Fibroblast of skin of back (primary cell): ENCODE measurements around the gene MPPED1.

ENCODE experiments used
- DNase-seq: peaks from one replicate; pipeline ENCODE4 v3.0.0-alpha.2; 2013

The MPPED1 gene

DNA sequence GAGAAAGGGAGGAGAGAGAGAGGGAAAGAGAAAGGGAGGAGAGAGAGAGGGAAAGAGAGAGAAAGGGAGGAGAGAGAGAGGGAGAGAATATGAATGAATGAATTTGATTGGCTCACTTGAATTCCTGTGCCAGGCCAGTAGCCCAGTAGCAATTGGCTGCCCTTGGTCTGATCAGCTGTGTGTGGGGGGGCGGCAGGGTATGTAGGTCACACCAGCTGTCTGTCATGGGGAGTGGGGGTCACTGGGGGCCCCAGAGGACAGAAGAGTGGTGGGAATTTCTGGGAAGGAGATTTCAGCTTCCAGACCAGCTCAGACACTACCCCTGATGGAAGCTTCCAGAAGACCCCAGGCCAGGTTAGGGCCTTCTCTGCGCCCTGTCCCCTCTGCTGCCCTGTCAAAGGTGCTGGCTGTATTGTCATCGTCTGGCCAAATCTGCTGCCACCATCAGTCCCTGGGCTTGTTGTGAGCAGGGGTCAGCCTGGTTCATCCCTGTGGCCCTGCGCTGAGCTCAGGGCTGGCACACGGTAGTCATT is 21.1 kb downstream of the MPPED1 start:
- no peak for DNase-seq

GRCh38 chr22:43433451-43434274 is 21.8 kb downstream of the MPPED1 start:
- DNase-seq, result no peak

DNA sequence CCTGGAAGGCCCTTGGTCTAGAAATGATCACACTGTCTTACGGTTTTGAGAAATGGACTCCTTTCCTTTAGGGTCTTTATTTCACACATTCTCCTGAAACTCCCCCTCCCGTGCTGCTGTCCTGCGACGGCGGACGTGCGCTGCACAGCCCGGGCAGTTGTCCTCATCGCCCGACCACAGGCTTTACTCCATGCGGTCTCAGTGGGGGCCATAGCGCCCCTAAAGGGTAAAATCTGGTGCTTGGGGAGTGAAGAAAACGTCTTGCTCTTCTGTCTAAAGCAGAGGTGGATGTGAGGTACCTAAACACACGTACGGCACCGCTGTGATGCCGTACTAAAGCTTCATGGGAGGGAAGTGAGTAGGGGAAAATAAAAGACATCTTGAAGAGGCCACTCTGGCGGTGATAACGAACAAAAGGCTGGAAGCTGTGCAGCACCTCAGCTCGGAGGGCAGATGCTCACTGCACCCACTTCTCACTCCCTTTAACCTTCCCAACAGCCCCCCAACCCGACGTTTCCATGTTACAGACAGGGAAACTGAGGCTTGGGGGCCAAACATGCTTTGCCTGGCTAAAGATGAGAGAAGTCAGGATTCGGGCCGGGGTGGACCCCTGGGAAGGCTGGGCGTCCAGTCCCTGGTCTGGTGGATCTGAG is 22.6 kb downstream of the MPPED1 start:
- no peak for DNase-seq

DNA sequence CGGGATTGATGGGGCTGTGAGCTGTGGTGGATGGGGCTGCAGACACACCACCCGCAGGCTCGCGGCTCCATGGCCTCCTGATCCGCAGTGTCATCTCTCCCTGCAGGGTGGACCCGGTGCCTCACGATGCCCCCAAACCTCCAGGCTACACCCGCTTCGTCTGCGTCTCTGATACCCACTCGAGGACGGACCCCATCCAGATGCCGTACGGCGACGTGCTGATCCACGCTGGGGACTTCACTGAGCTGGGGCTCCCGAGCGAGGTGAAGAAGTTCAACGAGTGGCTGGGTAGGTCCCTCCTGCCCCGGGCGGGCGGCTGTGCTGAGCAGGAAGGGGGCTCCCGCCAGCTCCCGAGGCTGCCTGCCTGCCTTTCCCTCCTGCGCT is 23.1 kb downstream of the MPPED1 start:
- no peak for DNase-seq

GRCh38 chr22:43435851-43436811 is 24.3 kb downstream of the MPPED1 start:
- DNase-seq, result no peak

GRCh38 chr22:43436868-43437267 is 25.1 kb downstream of the MPPED1 start:
- DNase-seq, result no peak

GRCh38 chr22:43437871-43438475 is 26.2 kb downstream of the MPPED1 start:
- DNase-seq, result no peak

DNA sequence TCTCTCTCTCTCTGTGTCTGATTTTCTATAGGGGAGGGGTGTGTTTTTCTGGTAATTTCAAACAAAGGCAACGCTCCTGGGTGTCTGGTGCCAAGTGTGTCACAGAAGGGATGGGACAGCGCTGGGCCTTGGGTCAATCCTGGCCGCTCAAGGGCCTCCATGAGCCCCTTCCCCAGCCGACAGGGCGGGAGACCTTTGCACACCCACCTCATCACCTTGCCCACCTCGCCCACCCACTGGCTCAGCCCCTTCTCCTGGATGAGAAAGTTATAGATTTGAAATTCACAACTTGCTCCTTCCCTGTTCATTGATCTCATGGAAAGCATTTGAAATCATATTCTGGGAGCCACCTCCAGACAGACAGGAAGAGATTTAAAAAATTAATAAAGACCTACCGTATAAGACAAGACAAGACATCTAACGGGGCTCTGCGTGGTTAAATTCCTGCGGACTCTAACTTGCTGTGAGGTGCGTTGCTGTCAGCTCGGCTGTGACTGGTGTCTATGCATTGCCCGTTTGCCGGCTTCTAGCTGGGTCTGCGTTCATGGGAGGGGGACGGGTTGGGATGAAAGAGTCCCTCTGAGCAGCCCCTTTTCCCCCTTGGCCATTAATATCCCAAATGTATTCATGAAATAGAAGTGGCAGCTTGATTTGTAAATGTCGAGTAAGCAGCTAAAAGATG is 27.0 kb downstream of the MPPED1 start:
- no peak for DNase-seq

DNA sequence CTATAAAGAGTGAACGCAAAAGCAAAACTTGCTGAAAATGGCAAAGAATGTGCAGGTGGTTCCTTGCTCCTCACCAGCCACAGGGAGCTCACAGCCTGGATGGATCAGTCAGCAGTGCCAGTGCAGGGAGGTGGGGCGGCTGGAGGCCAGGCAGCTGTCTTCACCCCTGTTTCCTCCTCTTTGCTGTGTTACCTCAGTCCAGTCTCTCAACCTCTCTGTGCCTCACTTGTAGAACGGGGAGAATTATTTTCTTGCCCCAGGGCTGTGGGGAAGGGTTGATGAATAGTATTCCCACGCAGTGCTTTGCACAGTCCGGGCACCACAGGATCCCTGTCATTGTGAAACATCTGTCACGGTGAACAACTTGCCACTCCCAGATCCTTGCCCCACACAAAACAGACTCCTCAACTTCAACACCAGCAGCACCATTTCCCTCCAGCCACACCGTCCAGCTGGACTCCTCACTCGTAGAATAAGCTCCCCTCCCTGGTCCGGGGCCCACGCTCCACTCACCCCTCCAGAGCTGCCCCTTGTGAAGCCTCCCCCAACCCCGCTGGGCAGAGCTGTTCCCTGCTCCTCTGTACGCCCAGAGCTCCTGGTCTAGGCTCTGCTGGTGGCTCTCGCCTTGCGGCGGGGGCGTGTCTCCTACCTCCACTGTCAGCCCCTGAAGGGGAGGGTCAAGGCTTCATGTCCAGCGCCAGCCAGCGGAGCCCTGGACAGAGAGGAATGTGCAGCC is 27.7 kb downstream of the MPPED1 start:
- DNase-seq, result no peak

DNA sequence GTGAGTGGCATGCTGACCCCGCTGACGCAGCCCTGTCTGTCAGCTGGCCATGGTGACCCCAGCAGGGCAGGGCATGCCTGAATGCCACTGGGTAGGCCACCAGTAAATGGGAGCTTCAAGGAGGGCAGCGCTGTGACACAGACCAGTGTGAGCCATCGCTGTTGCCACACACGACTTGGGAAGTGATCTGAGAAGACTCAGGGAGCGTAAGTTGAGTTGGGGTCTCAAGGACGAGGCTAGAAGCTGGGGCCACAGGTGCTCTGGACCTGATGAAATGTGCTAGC is 28.2 kb downstream of the MPPED1 start:
- DNase-seq, result no peak

DNA sequence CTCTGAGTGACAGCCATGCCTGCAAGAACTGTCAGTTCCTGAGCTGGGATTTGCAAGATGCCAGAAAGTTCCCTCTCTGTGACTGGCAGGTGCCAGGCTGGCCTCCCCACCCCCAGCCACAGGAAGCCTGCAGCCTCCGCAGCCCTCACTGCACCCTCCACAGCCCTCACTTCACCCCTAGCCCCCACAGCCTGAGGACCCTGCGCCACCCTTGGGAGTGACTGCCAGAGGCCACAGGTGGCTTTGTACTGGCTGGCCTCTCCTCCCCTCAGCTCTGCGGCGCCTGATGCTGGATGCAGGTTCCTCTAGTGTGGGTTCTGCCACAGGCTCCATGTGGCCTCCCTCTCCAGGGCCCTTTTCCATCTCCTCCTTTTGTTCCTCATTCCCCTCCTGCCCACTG is 28.7 kb downstream of the MPPED1 start:
- DNase-seq, result no peak

GRCh38 chr22:43441216-43441615 is 29.4 kb downstream of the MPPED1 start:
- DNase-seq, result no peak

- no peak for DNase-seq
Observed at GRCh38 chr22:43441751-43442150, 29.9 kb downstream of the MPPED1 start.

DNA sequence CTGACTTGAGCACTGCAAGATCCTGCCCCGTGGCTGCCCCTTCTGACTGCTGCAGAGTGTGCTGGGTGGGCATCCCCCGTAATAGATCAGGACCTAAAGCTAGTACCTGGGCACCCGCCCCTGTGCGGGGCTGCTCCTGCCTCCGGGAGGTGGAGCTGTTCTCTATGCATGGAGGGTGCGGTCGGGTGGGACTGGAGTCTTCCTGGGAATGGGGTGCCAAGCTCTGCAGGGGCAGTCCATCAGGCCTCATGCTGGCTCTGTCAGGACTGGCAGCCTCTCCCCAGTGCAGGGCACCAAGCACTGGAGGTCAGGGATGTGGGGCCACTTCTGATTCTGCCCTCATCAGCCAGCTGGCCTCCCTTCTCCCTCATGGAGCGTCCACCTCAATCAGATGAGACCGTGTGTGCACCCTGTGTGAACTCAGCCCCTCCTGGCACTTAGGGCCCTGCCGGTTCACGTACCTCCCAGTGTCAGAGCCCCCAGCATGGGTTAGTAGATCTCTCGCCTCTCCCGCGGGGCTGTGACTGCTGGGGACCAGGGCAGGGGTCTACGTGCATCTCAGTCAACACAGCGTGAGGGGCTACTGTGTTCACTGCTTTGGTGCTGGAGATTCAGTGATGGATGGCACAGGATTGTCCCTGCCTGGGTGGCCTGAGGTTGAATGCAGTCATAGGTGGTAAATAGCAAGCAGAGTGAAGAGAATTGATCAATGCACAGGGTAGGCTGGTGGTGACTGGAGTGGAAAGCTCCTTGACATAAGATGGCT is 30.8 kb downstream of the MPPED1 start:
- no peak for DNase-seq

- DNase-seq, result no peak
Observed at GRCh38 chr22:43443152-43443471, 31.3 kb downstream of the MPPED1 start.

DNA sequence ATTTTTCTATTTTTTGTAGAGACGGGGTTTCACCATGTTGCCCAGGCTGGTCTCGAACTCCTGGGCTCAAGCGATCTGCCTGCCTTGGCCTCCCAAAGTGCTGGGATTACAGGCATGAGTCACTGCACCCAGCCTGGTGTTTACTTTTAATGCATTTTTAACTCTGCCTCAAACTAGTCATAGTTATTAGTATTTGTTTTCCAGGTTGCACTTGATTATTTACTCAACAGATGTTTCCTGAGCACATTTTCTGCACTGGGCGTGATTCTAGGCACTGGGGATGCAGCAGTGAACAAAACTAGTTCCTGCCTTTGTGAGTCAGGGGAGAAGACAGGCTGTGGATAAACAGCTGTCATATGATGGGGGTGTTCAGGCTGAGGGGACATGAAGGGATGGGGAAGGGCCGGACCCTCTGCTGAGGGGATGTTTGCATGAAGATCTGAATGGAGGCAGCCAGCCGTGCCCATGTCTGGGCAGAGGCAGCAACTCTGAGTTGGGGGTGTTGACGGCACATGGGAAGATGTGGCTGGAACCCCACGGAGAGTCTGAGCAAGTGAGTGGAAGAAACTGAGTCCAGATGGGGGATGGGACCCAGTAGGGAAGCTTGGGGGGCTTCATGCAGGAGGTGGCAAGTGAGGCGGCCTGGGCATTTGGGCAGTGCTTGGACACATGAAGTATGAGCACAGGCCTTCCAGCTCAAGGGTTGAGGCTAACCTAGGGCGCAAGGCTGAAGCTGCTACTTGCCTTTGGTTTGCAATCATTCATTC is 34.4 kb downstream of the MPPED1 start:
- no peak for DNase-seq

DNA sequence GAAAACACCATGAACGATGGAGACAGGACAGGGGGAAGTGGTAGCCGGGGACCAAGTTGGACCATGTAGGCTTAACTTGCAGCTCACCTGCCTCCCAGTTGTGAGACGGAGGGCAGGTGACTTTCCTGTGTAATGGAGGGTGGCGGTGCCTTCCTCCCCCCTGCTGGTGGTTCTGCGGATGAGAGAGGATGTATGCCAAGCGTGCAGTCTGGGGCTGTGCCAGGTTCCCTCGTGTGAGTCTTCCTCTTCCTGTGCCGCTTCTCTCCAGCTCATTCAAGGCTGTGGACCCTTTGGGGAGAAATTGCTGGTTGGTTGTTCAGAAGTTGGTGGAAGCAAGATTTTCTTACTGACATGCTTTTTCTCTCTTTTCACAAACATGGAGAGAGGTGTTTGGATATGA is 35.1 kb downstream of the MPPED1 start:
- DNase-seq, result no peak

GRCh38 chr22:43447380-43447779 is 35.6 kb downstream of the MPPED1 start:
- no peak for DNase-seq

DNA sequence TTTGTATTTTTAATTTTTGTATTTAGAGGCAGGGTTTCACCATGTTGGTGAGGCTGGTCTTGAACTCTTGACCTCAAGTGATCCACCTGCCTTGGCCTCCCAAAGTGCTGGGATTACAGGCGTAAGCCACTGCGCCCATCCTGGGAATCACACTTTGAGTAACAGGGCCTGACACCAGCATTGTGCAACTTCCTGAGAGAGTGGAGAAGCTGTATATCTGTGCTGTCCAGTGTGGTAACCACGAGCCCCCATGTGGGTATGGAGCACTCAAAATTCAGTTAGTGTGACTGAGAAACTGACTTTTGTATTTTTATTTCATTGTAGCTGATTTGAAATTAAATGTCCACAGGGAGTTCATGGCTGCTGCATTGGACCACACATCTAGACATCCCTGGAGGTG is 36.2 kb downstream of the MPPED1 start:
- no peak for DNase-seq
